HCT116 (cell line): ENCODE results near the gene HBA1. TPM values are rescaled to one million over a fixed set of nuclear protein-coding genes. Genes with fewer than 3 reads are reported as not detected.

Experiments used
- ATAC-seq: fragments of 200-7000 bp; cut with Tn5 transposase; 2 replicates; pipeline ENCODE4 v1.9.1; 2020; ENCODE audit warnings: mild to moderate bottlenecking, moderate library complexity
- BruUV-seq: library from RNA; stranded (reverse); fragments of 400-500 nt; replicated peaks from 2 replicates; lab custom pipeline; 2021; lab: Mats Ljungman, UMichigan
- CTCF ChIA-PET: fragments of 300-600 bp; sonication (Branson Sonifier 250); formaldehyde crosslinking; loops from one replicate; lab custom pipeline; 2021; ENCODE audit warnings: antibody characterized with exemption; lab: Charles Lee
- POLR2A ChIA-PET: fragments of 300-600, 350-600 bp; sonication (Branson Sonifier 250); formaldehyde crosslinking; loops from one replicate; lab custom pipeline; 2021; ENCODE audit warnings: antibody characterized with exemption; lab: Charles Lee
- RAD21 ChIA-PET, 2 experiments: fragments of 300-600 bp; sonication (Branson Sonifier 250); formaldehyde crosslinking; loops; one replicate each; lab custom pipeline; 2023; ENCODE audit warnings: low total read pairs in 2 of 2; ENCODE audit not compliant: uncharacterized antibody in 2 of 2, unreplicated experiment in 2 of 2, low non-redundant PET in 1 of 2; lab: Charles Lee
- DNase-seq: peaks from one replicate; pipeline ENCODE4 v3.0.0-alpha.2; 2010; ENCODE audit warnings: low read depth, low spot score
- H2AFZ ChIP-seq: fragments of 200-600 bp; shearing (Covaris generic), sonication (generic); 2 replicates; pipeline ENCODE4 v1.6.1; 2017; ENCODE audit warnings: low read depth, mixed run types, mixed read lengths, antibody characterized with exemption, low read length; ENCODE audit not compliant: poor library complexity, severe bottlenecking
- H3K27ac ChIP-seq: 2 replicates; pipeline ENCODE4 v1.5.1; 2012; ENCODE audit warnings: low read depth, low read length
- H3K27me3 ChIP-seq: fragments of 200-600 bp; sonication (generic); 2 replicates; pipeline ENCODE4 v1.6.1; 2016; ENCODE audit warnings: mixed run types, low read length, mixed read lengths; ENCODE audit not compliant: insufficient read depth
- H3K36me3 ChIP-seq, 2 experiments: fragments of 200-500 bp in 1 of 2; fragments of 200-600 bp in 1 of 2; sonication (Bioruptor generic) in 1 of 2; sonication (generic) in 1 of 2; 2 replicates each; pipeline versions ENCODE4 v1.5.1 to v1.6.1; 2014 to 2016; ENCODE audit warnings: low read length in 2 of 2, inconsistent platforms in 1 of 2, mixed read lengths in 1 of 2, mixed run types in 1 of 2; ENCODE audit not compliant: insufficient read depth in 2 of 2, control insufficient read depth in 1 of 2
- H3K4me1 ChIP-seq, 2 experiments: fragments of 200-600 bp in 1 of 2; sonication (generic) in 1 of 2; 2 replicates each; pipeline versions ENCODE4 v1.5.1 to v1.6.1; 2012 to 2017; ENCODE audit warnings: low read length in 2 of 2, inconsistent platforms in 1 of 2, mild to moderate bottlenecking in 1 of 2, mixed read lengths in 1 of 2, mixed run types in 1 of 2, moderate library complexity in 1 of 2; ENCODE audit not compliant: insufficient read depth in 2 of 2, control insufficient read depth in 1 of 2
- H3K4me2 ChIP-seq: fragments of 200-600 bp; sonication (generic); 2 replicates; pipeline ENCODE4 v1.6.1; 2017; ENCODE audit warnings: mixed run types, low read length, mixed read lengths
- H3K4me3 ChIP-seq, 2 experiments: fragments of 200-600 bp in 1 of 2; sonication (generic) in 1 of 2; replicated peaks in 1 of 2; 2 replicates each; pipeline ENCODE4 v1.5.1; 2011 to 2016; ENCODE audit warnings: low read length in 2 of 2, control low read depth in 1 of 2, low read depth in 1 of 2, mild to moderate bottlenecking in 1 of 2, mixed read lengths in 1 of 2, mixed run types in 1 of 2
- H3K79me2 ChIP-seq: fragments of 200-600 bp; sonication (generic); 2 replicates; pipeline ENCODE4 v1.6.1; 2017; ENCODE audit warnings: mild to moderate bottlenecking, mixed run types, low read length, moderate library complexity, mixed read lengths; ENCODE audit not compliant: insufficient read depth
- H3K9ac ChIP-seq: fragments of 200-600 bp; sonication (generic); 2 replicates; pipeline ENCODE4 v1.6.1; 2016; ENCODE audit warnings: low read length, mixed read lengths
- H3K9me2 ChIP-seq: fragments of 200-600 bp; sonication (generic), shearing (Covaris generic); 2 replicates; pipeline ENCODE4 v1.6.1; 2017; ENCODE audit warnings: mixed run types, mild to moderate bottlenecking, moderate library complexity; ENCODE audit not compliant: insufficient read depth
- H3K9me3 ChIP-seq, 2 experiments: fragments of 200-500 bp in 1 of 2; fragments of 200-600 bp in 1 of 2; sonication (Bioruptor generic) in 1 of 2; sonication (generic) in 1 of 2; 2 replicates each; pipeline ENCODE4 v1.6.1; 2014 to 2017; ENCODE audit warnings: low read length in 2 of 2, mixed read lengths in 2 of 2, inconsistent platforms in 1 of 2, low read depth in 1 of 2, mild to moderate bottlenecking in 1 of 2, mixed run types in 1 of 2, moderate library complexity in 1 of 2; ENCODE audit not compliant: control insufficient read depth in 1 of 2, insufficient read depth in 1 of 2
- H4K20me1 ChIP-seq: fragments of 200-600 bp; sonication (generic), shearing (Covaris generic); 2 replicates; pipeline ENCODE4 v1.6.1; 2017; ENCODE audit warnings: mixed run types, mild to moderate bottlenecking, moderate library complexity; ENCODE audit not compliant: insufficient read depth
- CBX3 ChIP-seq: IDR thresholded peaks from 2 replicates; pipeline ENCODE4 v1.6.1; 2012; ENCODE audit warnings: low read depth
- EGR1 ChIP-seq: IDR thresholded peaks from 2 replicates; pipeline ENCODE4 v1.6.1; 2012; ENCODE audit warnings: low read depth
- EZH2 ChIP-seq: fragments of 200-600 bp; sonication (generic); IDR thresholded peaks from 2 replicates; pipeline ENCODE4 v1.6.1; 2017; ENCODE audit warnings: antibody characterized with exemption, mixed run types
- EZH2phosphoT487 ChIP-seq: fragments of 200-600 bp; IDR thresholded peaks from 2 replicates; pipeline ENCODE4 v1.6.1; 2018; ENCODE audit warnings: antibody characterized with exemption, borderline replicate concordance
- RAD21 ChIP-seq: IDR thresholded peaks from 2 replicates; pipeline ENCODE4 v1.6.1; 2012; ENCODE audit warnings: low read depth, mild to moderate bottlenecking
- ZNF274 ChIP-seq: fragments of 200-500 bp; sonication (Bioruptor generic); IDR thresholded peaks from 2 replicates; pipeline ENCODE4 v1.6.1; 2014; ENCODE audit warnings: mild to moderate bottlenecking, low read depth, low read length, inconsistent platforms
- intact Hi-C: fragments of 100-400 bp; cut with micrococcal nuclease; formaldehyde crosslinking; loops from 2 replicates; pipeline ENCODE4 v1.10.0; 2022
- total RNA-seq: library from RNA; stranded (reverse); gene quantifications from one replicate; pipeline ENCODE4 v1.2.1, GENCODE V29; 2021; ENCODE audit not compliant: unreplicated experiment
- TF ChIP-seq, protein P1 (sequence below), 3 experiments: fragments of 200-600 bp in 1 of 3; sonication (generic) in 1 of 3; IDR thresholded peaks in 2 of 3; conservative IDR thresholded peaks in 1 of 3; 2 replicates each; pipeline ENCODE4 v1.5.1; 2012 to 2017; ENCODE audit warnings: low read depth in 2 of 3, low read length in 2 of 3, antibody characterized with exemption in 1 of 3, borderline replicate concordance in 1 of 3, control low read depth in 1 of 3, mild to moderate bottlenecking in 1 of 3, mixed read lengths in 1 of 3, mixed run types in 1 of 3, moderate library complexity in 1 of 3; ENCODE audit not compliant: insufficient read depth in 1 of 3
- TF ChIP-seq, protein P2 (sequence below): IDR thresholded peaks from 2 replicates; pipeline ENCODE4 v1.6.1; 2012

Gene HBA1
- total RNA-seq, 1 experiment from 2014 or later = 4.9 TPM

DNA sequence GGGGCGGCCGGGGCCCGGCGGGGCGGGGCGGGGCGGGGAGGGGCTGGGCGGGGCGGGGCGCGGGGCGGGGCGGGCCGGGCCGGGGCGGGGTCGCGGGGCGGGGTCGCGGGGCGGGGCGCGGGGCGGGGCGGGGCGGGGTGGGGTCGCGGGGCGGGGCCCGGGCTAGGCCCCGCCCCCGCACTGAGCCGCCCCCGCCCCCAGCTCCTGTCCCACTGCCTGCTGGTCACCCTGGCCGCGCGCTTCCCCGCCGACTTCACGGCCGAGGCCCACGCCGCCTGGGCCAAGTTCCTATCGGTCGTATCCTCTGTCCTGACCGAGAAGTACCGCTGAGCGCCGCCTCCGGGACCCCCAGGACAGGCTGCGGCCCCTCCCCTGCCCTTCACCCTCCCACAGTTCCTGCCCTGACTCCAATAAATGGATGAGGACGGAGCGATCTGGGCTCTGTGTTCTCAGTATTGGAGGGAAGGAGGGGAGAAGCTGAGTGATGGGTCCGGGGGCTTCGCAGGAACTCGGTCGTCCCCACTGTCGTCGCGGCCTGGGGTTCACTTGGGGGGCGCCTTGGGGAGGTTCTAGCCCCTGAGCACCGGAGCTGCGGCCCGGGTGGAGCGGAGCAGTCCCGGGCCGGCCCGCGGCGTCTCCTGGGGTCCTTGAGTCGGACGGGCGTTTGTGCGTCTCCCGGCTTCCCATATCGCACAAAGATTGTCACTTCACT is 11.5 kb upstream of the HBA1 start:
- H3K9me2 ChIP-seq = no peaks in the 10 kb centered on the region
- no peak overlapping the region for H3K27ac ChIP-seq
- intact Hi-C loops = no loop called here
- H3K27me3 ChIP-seq = no peaks in the 10 kb centered on the region
- no peak overlapping the region for H3K4me3 ChIP-seq
- CTCF ChIA-PET = no interaction called here
- no peaks in the 10 kb centered on the region for H3K79me2 ChIP-seq
- RAD21 ChIA-PET = no interaction called here
- BruUV-seq = no TSS peak
- DNase-seq (no peak), ATAC-seq (peak; percentile 64)
- no peak overlapping the region for H2AFZ ChIP-seq
- H3K4me1 ChIP-seq = peaks cover 0 to 10% of the 10 kb centered on the region in 2 experiments; a peak in 1 of 4 replicates
- no peaks in the 10 kb centered on the region for H3K9me3 ChIP-seq
- no peaks in the 10 kb centered on the region for H3K36me3 ChIP-seq
- no peak overlapping the region for H3K9ac ChIP-seq
- H3K4me2 ChIP-seq = no peak overlapping the region
- no peak for TF ChIP-seq EZH2
- TF ChIP-seq RAD21 = no peak
- TF ChIP-seq, protein P1, sequence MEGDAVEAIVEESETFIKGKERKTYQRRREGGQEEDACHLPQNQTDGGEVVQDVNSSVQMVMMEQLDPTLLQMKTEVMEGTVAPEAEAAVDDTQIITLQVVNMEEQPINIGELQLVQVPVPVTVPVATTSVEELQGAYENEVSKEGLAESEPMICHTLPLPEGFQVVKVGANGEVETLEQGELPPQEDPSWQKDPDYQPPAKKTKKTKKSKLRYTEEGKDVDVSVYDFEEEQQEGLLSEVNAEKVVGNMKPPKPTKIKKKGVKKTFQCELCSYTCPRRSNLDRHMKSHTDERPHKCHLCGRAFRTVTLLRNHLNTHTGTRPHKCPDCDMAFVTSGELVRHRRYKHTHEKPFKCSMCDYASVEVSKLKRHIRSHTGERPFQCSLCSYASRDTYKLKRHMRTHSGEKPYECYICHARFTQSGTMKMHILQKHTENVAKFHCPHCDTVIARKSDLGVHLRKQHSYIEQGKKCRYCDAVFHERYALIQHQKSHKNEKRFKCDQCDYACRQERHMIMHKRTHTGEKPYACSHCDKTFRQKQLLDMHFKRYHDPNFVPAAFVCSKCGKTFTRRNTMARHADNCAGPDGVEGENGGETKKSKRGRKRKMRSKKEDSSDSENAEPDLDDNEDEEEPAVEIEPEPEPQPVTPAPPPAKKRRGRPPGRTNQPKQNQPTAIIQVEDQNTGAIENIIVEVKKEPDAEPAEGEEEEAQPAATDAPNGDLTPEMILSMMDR (IDR thresholded peaks at IDR 0.05 in 2 of 3, conservative IDR thresholded peaks at IDR 0.05 in 1 of 3; ENCODE audit: borderline replicate concordance in 1 of 3, insufficient read depth in 1 of 3, low read depth in 2 of 3, low read length in 2 of 3) = no peak
- TF ChIP-seq, protein P2, sequence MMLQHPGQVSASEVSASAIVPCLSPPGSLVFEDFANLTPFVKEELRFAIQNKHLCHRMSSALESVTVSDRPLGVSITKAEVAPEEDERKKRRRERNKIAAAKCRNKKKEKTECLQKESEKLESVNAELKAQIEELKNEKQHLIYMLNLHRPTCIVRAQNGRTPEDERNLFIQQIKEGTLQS = no peak
- TF ChIP-seq CBX3 = no peak
- no peak for TF ChIP-seq ZNF274
- TF ChIP-seq EGR1 = no peak
- no peak for TF ChIP-seq EZH2phosphoT487
- POLR2A ChIA-PET = no interaction called here
- H4K20me1 ChIP-seq = no peaks in the 10 kb centered on the region
